NB4 (cell line): Measurements from ENCODE around the gene CUZD1.
A peak's percentile ranks its signal among the peaks of the same experiment; 100 is the strongest.

Source experiments
- DNase-seq: peaks from one replicate; pipeline ENCODE4 v3.0.0; 2010; ENCODE audit warnings: low read depth
- H3K4me3 ChIP-seq: one replicate; pipeline ENCODE4 v1.5.1; 2011; ENCODE audit warnings: mild to moderate bottlenecking, low read depth, low read length, moderate library complexity
- MYC ChIP-seq: IDR thresholded peaks from 2 replicates; pipeline ENCODE4 v1.6.1; 2011; ENCODE audit warnings: low read depth, low read length
- POLR2A ChIP-seq: IDR thresholded peaks from 2 replicates; pipeline ENCODE4 v1.6.1; 2011; ENCODE audit warnings: mild to moderate bottlenecking; ENCODE audit not compliant: insufficient read length; ENCODE audit errors: extremely low read depth
- TF ChIP-seq, protein P1 (sequence below): IDR thresholded peaks from one replicate; pipeline ENCODE4 v1.5.1; 2012; ENCODE audit warnings: low read depth, low read length
- TF ChIP-seq, protein P2 (sequence below): IDR thresholded peaks from 2 replicates; pipeline ENCODE4 v1.6.1; 2011; ENCODE audit warnings: low read depth, low read length

The CUZD1 gene, protein sequence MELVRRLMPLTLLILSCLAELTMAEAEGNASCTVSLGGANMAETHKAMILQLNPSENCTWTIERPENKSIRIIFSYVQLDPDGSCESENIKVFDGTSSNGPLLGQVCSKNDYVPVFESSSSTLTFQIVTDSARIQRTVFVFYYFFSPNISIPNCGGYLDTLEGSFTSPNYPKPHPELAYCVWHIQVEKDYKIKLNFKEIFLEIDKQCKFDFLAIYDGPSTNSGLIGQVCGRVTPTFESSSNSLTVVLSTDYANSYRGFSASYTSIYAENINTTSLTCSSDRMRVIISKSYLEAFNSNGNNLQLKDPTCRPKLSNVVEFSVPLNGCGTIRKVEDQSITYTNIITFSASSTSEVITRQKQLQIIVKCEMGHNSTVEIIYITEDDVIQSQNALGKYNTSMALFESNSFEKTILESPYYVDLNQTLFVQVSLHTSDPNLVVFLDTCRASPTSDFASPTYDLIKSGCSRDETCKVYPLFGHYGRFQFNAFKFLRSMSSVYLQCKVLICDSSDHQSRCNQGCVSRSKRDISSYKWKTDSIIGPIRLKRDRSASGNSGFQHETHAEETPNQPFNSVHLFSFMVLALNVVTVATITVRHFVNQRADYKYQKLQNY

DNA sequence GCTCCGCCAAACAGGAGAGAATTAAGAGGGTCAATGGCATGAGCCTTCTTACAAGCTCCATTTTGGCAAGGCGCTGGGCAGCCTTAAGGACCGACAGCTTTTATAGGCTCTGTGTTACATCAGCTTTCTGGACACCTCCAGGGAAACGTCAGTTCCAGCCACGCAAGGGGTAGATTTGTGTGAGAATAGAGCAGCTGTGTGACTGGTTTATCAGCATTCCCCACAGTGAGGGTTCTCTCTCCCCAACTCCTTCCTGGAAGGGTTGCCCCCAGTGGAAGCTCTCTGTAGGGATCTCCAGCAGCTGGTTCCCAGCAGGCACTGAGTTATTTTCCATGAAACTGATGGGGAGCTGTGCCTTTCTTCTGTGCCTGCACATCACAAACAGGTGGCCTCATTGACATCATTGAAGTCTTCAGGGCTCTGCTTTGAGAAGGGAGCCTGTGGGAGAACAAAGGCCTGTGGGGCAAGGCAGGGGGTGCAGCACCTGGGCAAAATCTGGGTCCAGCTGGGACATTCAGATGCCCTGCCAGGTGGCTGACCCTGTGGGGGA is at the start of gene CUZD1:
TSS of gene CUZD1 (minus strand) at position 75 of the 550 bp plus-strand sequence. CDS start at position 61, 14 bp downstream.
- no peak within 1 kb of the TSS for H3K4me3 ChIP-seq
- no peak for DNase-seq
- TF ChIP-seq POLR2A (no peak), MYC (no peak)
- TF ChIP-seq, protein P1, sequence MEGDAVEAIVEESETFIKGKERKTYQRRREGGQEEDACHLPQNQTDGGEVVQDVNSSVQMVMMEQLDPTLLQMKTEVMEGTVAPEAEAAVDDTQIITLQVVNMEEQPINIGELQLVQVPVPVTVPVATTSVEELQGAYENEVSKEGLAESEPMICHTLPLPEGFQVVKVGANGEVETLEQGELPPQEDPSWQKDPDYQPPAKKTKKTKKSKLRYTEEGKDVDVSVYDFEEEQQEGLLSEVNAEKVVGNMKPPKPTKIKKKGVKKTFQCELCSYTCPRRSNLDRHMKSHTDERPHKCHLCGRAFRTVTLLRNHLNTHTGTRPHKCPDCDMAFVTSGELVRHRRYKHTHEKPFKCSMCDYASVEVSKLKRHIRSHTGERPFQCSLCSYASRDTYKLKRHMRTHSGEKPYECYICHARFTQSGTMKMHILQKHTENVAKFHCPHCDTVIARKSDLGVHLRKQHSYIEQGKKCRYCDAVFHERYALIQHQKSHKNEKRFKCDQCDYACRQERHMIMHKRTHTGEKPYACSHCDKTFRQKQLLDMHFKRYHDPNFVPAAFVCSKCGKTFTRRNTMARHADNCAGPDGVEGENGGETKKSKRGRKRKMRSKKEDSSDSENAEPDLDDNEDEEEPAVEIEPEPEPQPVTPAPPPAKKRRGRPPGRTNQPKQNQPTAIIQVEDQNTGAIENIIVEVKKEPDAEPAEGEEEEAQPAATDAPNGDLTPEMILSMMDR: no peak
- TF ChIP-seq, protein P2, sequence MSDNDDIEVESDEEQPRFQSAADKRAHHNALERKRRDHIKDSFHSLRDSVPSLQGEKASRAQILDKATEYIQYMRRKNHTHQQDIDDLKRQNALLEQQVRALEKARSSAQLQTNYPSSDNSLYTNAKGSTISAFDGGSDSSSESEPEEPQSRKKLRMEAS: no peak

DNA sequence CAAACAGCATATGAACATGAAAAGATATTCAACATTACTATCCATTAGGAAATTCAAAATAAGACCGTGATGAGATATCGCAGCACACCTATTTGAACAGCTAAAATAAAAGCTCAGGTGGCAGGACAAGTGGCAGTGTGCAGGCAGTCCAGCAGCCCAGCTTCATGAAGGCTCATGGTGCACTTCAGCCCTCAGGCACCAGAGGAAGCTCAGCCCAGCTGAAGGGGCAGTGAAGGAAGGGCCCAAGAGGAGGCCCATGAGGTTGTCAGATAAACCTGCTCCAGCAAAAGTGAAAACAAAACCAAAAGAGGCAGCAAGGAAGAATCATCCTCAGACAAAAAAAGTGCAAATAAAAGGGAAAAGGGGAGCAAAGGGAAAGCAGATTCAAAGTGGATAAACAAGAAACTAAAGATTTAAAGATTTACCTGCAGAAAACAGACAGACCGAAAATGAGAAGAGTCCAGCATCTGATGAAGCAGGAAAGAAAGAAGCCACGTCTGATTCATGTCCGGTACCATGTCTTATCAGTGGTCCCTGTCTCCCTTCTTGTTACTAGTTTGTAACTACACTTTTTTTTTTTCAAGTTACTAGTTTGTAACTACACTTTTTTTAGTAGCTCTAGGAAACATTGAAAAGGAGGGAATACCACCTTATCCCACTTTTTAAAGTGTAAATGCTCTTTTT is 48.7 kb upstream of the CUZD1 start:
- no peak for DNase-seq
- H3K4me3 ChIP-seq: no peak overlapping the region
- TF ChIP-seq, protein P2: no peak
- TF ChIP-seq, protein P1: no peak
- TF ChIP-seq POLR2A (no peak), MYC (no peak)

DNA sequence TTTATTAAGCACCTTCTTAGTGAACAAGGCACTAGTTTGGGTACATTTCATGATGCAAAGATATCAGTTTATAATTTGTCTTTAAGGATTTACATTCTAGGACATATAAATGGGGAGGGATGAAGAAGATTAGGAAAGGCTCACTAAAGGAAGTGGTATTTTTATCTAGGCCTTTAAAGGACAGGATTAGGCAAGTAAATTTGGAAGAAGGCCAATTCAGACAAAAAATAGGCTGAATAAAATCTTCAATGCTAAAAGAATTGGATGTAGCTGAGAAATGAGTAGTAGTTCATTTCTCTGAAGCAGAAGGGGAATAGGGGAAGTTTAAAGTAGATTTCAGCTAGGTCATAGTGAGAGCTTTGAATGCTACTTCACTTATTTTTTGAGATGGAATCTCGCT is 38.5 kb upstream of the CUZD1 start:
- TF ChIP-seq, protein P1: no peak
- TF ChIP-seq, protein P2: no peak
- TF ChIP-seq MYC (no peak), POLR2A (no peak)
- H3K4me3 ChIP-seq: no peak overlapping the region
- DNase-seq: no peak

DNA sequence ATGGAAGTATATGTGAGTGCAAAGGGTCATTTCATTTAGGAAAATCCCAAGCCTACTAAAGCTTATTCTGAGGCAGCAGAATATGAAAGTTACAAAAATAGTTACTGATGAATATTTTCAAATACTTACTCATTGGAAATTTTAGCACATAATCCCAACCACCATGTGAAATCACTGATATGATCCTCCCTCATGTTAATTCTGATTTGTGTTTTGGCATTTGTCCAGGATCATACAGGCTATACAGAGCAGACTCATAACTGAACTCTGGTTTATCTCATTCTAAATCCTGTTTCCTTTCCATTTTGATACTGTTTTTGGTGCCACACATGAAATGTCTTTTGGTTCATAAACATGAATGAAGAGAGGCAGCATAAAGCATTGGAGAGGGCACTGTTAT is 37.1 kb upstream of the CUZD1 start:
- no peak overlapping the region for H3K4me3 ChIP-seq
- TF ChIP-seq MYC (no peak), POLR2A (no peak)
- TF ChIP-seq, protein P1: no peak
- TF ChIP-seq, protein P2: no peak
- DNase-seq: no peak

DNA sequence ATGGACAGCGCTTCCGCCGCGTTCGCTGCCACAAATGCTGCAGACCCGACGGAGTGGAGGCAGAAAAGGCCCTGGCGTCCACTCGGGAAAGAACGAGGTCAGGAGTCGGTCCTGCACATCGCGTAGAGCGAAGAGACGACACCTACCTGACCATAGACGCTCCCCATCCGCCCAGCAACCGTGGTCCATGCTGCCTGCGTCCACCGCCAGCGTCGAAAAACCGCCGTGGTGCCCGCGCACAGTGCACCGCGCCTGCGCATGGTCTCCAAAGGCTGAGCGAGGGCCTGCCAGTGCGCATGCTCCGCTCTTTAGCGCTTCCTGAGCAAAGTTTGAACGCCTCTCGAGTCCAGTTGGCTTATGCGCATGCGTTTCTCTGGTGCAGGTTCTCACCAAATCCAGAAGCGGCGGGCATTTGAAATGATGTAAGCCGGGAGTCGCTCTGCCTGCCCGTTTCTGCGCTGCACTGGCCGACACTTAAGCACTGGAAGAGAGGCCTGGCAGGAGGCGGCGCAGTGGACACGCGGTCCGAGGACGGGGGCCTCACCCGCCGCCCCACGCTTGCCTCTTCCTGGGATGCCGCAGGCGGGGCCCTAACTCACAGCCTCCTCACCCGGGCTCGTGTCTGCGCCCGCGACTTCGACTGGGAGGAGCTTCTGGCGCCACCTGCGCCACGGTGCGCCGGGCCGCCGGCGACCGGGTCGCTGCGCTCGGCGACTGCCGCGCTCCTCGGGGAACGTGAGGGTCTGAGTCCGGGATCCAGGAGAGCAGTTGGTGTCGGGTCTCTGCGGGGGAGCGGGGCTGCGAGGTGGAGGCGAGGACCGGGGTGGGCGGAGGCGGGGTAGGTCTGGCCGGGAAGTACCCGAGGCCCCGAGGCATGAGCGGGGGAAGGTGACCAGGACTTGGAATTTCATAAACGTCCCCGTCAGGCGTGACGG is 33.9 kb upstream of the CUZD1 start, which contains the start of gene FAM24B:
TSS of gene FAM24B (minus strand) at position 243 of the 935 bp plus-strand sequence. CDS start 29,066 bp downstream, outside the sequence.
- TF ChIP-seq, protein P2: peak; percentile 79
- peak; percentile 56 for TF ChIP-seq POLR2A
- TF ChIP-seq MYC: 0 out of 2 replicates have a peak, but pooled peaks have one; percentile 4
- TF ChIP-seq, protein P1: no peak
- peak; percentile 93 for DNase-seq
- H3K4me3 ChIP-seq: peak within 1 kb of the TSS; percentile 86
